ENCODE measurements around the gene TBC1D10A. TPM values are rescaled to one million over a fixed set of nuclear protein-coding genes. Genes with fewer than 3 reads are reported as not detected.

The TBC1D10A gene
- total and polyA plus RNA-seq, 2 experiments from 2014 or later: 3.3 to 8.8 TPM

DNA sequence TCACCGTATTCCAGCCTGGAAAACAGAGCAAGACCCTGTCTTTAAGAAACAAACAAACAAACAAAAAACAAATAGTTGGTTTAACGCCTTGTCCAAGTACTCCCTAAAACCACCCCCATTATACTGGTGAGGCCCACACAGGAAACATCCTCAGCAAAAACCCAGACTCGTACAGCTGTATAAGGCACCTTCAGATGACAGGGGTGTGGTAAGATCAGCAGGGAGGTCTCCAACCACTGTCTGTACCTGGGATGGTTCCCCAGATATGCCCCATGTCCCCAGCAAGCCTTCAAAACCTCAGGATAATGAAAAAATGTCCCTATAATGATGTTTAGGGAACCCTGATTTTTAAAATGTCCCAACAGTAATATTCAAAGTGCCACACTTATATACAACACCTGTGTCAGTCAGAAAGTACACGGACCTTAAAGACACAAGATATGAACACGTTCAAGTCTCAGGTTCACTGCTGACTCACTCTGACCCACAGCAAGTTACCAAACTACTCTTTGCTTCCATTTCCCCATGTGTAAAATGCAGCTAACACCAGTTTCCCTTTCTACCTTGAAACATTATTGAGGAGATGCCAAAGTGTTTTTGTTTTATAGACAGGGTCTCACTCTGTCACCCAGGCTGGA is 20.6 kb upstream of the TBC1D10A start:
- Histone ChIP-seq H3K79me2 (replicated peaks; ENCODE audit: insufficient read depth) (peaks cover 45% of the 10 kb centered on the region), H3F3A (replicated peaks; ENCODE audit: low read depth) (0 out of 2 replicates have a peak, but pooled peaks cover 5% of the 10 kb centered on the region), H2AFZ (no peak overlapping the region), H3K36me3 (ENCODE audit: insufficient read depth) (peaks cover 68% of the 10 kb centered on the region), H3K4me1 (ENCODE audit: insufficient read depth) (no peaks in the 10 kb centered on the region), H3K4me2 (no peak overlapping the region), H4K20me1 (replicated peaks; ENCODE audit: insufficient read depth) (peaks cover 21% of the 10 kb centered on the region), H3K27ac (ENCODE audit: low read depth) (no peak overlapping the region), H3K27me3 (ENCODE audit: insufficient read depth) (no peaks in the 10 kb centered on the region), H3K4me3 (no peak overlapping the region), H3K9me2 (ENCODE audit: insufficient read depth) (no peaks in the 10 kb centered on the region)
- Mint-ChIP-seq H3K9me3 (no peaks in the 10 kb centered on the region; the same call in 2 of the 3 replicates), H3K4me1 (no peaks in the 10 kb centered on the region), H3K27me3 (ENCODE audit: insufficient read depth, low read depth, poor library complexity) (peaks cover 4% of the 10 kb centered on the region), H3K27ac (no peak overlapping the region; the same call in 1 of the 2 replicates), H3K36me3 (ENCODE audit: low read depth) (peaks cover 86% of the 10 kb centered on the region), H3K4me3 (no peak overlapping the region)
- ATAC-seq (no peak), DNase-seq (ENCODE audit: low spot score) (no peak)
- no peak for TF ChIP-seq ZNF331 (CRISPR knock-in tag; IDR thresholded peaks at IDR 0.05; ENCODE audit: low read depth)
- no peak for TF ChIP-seq STAT1 (IDR thresholded peaks at IDR 0.05; ENCODE audit: unreplicated experiment)
- TF ChIP-seq EZH2phosphoT487 (IDR thresholded peaks at IDR 0.05; ENCODE audit: unreplicated experiment): no peak
- TF ChIP-seq EZH2 (IDR thresholded peaks at IDR 0.05; ENCODE audit: low read depth, unreplicated experiment): no peak
- TF ChIP-seq, protein P1, sequence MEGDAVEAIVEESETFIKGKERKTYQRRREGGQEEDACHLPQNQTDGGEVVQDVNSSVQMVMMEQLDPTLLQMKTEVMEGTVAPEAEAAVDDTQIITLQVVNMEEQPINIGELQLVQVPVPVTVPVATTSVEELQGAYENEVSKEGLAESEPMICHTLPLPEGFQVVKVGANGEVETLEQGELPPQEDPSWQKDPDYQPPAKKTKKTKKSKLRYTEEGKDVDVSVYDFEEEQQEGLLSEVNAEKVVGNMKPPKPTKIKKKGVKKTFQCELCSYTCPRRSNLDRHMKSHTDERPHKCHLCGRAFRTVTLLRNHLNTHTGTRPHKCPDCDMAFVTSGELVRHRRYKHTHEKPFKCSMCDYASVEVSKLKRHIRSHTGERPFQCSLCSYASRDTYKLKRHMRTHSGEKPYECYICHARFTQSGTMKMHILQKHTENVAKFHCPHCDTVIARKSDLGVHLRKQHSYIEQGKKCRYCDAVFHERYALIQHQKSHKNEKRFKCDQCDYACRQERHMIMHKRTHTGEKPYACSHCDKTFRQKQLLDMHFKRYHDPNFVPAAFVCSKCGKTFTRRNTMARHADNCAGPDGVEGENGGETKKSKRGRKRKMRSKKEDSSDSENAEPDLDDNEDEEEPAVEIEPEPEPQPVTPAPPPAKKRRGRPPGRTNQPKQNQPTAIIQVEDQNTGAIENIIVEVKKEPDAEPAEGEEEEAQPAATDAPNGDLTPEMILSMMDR (conservative IDR thresholded peaks at IDR 0.05; ENCODE audit: low read depth in 2 of 2): no peak
- TF ChIP-seq POLR2AphosphoS5 (IDR thresholded peaks at IDR 0.05; ENCODE audit: low read depth): no peak
- TF ChIP-seq NANOG (IDR thresholded peaks at IDR 0.05; ENCODE audit: borderline replicate concordance): no peak
- TF ChIP-seq, protein P2, sequence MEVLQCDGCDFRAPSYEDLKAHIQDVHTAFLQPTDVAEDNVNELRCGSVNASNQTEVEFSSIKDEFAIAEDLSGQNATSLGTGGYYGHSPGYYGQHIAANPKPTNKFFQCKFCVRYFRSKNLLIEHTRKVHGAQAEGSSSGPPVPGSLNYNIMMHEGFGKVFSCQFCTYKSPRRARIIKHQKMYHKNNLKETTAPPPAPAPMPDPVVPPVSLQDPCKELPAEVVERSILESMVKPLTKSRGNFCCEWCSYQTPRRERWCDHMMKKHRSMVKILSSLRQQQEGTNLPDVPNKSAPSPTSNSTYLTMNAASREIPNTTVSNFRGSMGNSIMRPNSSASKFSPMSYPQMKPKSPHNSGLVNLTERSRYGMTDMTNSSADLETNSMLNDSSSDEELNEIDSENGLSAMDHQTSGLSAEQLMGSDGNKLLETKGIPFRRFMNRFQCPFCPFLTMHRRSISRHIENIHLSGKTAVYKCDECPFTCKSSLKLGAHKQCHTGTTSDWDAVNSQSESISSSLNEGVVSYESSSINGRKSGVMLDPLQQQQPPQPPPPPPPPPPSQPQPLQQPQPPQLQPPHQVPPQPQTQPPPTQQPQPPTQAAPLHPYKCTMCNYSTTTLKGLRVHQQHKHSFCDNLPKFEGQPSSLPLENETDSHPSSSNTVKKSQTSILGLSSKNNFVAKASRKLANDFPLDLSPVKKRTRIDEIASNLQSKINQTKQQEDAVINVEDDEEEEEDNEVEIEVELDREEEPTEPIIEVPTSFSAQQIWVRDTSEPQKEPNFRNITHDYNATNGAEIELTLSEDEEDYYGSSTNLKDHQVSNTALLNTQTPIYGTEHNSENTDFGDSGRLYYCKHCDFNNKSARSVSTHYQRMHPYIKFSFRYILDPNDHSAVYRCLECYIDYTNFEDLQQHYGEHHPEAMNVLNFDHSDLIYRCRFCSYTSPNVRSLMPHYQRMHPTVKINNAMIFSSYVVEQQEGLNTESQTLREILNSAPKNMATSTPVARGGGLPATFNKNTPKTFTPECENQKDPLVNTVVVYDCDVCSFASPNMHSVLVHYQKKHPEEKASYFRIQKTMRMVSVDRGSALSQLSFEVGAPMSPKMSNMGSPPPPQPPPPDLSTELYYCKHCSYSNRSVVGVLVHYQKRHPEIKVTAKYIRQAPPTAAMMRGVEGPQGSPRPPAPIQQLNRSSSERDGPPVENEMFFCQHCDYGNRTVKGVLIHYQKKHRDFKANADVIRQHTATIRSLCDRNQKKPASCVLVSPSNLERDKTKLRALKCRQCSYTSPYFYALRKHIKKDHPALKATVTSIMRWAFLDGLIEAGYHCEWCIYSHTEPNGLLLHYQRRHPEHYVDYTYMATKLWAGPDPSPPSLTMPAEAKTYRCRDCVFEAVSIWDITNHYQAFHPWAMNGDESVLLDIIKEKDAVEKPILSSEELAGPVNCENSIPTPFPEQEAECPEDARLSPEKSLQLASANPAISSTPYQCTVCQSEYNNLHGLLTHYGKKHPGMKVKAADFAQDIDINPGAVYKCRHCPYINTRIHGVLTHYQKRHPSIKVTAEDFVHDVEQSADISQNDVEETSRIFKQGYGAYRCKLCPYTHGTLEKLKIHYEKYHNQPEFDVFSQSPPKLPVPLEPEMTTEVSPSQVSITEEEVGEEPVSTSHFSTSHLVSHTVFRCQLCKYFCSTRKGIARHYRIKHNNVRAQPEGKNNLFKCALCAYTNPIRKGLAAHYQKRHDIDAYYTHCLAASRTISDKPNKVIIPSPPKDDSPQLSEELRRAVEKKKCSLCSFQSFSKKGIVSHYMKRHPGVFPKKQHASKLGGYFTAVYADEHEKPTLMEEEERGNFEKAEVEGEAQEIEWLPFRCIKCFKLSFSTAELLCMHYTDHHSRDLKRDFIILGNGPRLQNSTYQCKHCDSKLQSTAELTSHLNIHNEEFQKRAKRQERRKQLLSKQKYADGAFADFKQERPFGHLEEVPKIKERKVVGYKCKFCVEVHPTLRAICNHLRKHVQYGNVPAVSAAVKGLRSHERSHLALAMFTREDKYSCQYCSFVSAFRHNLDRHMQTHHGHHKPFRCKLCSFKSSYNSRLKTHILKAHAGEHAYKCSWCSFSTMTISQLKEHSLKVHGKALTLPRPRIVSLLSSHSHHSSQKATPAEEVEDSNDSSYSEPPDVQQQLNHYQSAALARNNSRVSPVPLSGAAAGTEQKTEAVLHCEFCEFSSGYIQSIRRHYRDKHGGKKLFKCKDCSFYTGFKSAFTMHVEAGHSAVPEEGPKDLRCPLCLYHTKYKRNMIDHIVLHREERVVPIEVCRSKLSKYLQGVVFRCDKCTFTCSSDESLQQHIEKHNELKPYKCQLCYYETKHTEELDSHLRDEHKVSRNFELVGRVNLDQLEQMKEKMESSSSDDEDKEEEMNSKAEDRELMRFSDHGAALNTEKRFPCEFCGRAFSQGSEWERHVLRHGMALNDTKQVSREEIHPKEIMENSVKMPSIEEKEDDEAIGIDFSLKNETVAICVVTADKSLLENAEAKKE (CRISPR knock-in tag; IDR thresholded peaks at IDR 0.05): no peak
- TF ChIP-seq, protein P3, sequence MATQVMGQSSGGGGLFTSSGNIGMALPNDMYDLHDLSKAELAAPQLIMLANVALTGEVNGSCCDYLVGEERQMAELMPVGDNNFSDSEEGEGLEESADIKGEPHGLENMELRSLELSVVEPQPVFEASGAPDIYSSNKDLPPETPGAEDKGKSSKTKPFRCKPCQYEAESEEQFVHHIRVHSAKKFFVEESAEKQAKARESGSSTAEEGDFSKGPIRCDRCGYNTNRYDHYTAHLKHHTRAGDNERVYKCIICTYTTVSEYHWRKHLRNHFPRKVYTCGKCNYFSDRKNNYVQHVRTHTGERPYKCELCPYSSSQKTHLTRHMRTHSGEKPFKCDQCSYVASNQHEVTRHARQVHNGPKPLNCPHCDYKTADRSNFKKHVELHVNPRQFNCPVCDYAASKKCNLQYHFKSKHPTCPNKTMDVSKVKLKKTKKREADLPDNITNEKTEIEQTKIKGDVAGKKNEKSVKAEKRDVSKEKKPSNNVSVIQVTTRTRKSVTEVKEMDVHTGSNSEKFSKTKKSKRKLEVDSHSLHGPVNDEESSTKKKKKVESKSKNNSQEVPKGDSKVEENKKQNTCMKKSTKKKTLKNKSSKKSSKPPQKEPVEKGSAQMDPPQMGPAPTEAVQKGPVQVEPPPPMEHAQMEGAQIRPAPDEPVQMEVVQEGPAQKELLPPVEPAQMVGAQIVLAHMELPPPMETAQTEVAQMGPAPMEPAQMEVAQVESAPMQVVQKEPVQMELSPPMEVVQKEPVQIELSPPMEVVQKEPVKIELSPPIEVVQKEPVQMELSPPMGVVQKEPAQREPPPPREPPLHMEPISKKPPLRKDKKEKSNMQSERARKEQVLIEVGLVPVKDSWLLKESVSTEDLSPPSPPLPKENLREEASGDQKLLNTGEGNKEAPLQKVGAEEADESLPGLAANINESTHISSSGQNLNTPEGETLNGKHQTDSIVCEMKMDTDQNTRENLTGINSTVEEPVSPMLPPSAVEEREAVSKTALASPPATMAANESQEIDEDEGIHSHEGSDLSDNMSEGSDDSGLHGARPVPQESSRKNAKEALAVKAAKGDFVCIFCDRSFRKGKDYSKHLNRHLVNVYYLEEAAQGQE (IDR thresholded peaks at IDR 0.05; ENCODE audit: unreplicated experiment): no peak
- no peak for TF ChIP-seq ZNF114 (CRISPR knock-in tag; IDR thresholded peaks at IDR 0.05)
- TF ChIP-seq CREB1 (CRISPR knock-in tag; IDR thresholded peaks at IDR 0.05; ENCODE audit: low read depth): no peak
- TF ChIP-seq, protein P4, sequence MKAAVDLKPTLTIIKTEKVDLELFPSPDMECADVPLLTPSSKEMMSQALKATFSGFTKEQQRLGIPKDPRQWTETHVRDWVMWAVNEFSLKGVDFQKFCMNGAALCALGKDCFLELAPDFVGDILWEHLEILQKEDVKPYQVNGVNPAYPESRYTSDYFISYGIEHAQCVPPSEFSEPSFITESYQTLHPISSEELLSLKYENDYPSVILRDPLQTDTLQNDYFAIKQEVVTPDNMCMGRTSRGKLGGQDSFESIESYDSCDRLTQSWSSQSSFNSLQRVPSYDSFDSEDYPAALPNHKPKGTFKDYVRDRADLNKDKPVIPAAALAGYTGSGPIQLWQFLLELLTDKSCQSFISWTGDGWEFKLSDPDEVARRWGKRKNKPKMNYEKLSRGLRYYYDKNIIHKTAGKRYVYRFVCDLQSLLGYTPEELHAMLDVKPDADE (IDR thresholded peaks at IDR 0.05): no peak
